Measurements from ENCODE around the gene LCA5. TPM values are rescaled to one million over a fixed set of nuclear protein-coding genes. Genes with fewer than 3 reads are reported as not detected.

Gene LCA5
- total and polyA plus RNA-seq, 4 experiments from 2014 or later: 0.06 to 0.23 (median 0.22) TPM; not detected in 1

DNA sequence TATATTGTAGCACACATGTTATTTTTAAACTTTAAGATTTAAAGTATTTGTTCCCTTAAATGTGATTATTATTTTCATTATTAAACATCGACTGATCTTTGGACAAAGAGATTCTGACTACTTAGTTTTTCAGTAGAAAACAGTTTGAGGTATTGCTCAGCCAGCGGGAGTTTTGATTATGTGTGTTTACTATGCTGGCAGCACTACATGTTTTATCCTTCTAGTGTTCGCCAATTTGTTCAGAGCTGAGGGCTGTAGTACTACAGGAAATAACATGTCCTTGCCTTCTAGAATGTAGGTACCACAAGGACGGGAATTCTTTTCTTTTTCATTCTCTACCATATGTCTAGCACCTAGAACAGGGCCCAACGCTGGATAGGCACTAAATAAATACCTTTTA, 11.1 kb upstream of the LCA5 start:
- CTCF ChIA-PET (ENCODE audit: partially characterized antibody): no interaction called here

DNA sequence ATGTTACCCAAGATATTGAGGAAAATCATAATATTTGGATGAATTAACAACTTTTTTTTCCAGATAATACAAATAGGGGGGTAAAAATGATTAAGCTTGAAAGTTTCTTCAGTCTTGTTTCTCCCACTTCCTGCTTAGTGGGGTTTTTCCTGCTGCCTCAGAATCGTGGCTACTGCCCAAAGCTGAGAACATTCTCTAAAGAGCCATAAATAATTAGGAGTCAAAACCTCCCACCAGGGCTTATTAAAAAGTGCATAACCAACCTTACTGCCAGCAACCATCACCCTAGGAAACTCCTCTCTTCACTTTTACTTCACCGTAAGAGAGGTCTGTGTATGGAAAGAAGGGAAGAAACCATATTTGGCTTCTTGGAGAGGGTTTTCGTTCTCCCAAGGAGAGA, 9.0 kb upstream of the LCA5 start:
- no peak overlapping the region for H3K4me3 ChIP-seq (ENCODE audit: low read length in 2 of 2)
- no peak for DNase-seq
- no peaks in the 10 kb centered on the region for H3K9me3 ChIP-seq (ENCODE audit: control insufficient read depth in 1 of 2, low read length in 2 of 2)
- no peaks in the 10 kb centered on the region for H3K4me1 ChIP-seq (ENCODE audit: insufficient read depth, low read length)
- intact Hi-C loops (cut with micrococcal nuclease): no loop called here
- H3K27ac ChIP-seq (ENCODE audit: low read depth, low read length): no peak overlapping the region
- H3K36me3 Mint-ChIP-seq: no peaks in the 10 kb centered on the region
- CTCF ChIA-PET (ENCODE audit: partially characterized antibody): no interaction called here
- POLR2A ChIA-PET (ENCODE audit: partially characterized antibody): no interaction called here
- H3K27ac Mint-ChIP-seq: no peak overlapping the region
- H3K4me1 Mint-ChIP-seq: no peaks in the 10 kb centered on the region
- H3K4me3 Mint-ChIP-seq: no peak overlapping the region
- H3K36me3 ChIP-seq (ENCODE audit: insufficient read depth, low read length): no peaks in the 10 kb centered on the region
- no peaks in the 10 kb centered on the region for H3K27me3 ChIP-seq (ENCODE audit: insufficient read depth, low read length)
- peaks cover 5 to 6% of the 10 kb centered on the region in 2 donors for H3K27me3 Mint-ChIP-seq
- no peaks in the 10 kb centered on the region for H3K9me3 Mint-ChIP-seq

More for the DNA sequence above, 11.1 kb upstream of the LCA5 start:
- POLR2A ChIA-PET (ENCODE audit: partially characterized antibody): no interaction called here
- no peak overlapping the region for H3K4me3 Mint-ChIP-seq
- H3K27me3 Mint-ChIP-seq: peaks cover 1 to 2% of the 10 kb centered on the region in 2 donors
- H3K4me1 Mint-ChIP-seq: no peaks in the 10 kb centered on the region
- no peak overlapping the region for H3K27ac ChIP-seq (ENCODE audit: low read depth, low read length)
- H3K27me3 ChIP-seq (ENCODE audit: insufficient read depth, low read length): no peaks in the 10 kb centered on the region
- H3K27ac Mint-ChIP-seq: no peak overlapping the region
- H3K9me3 Mint-ChIP-seq: no peaks in the 10 kb centered on the region
- no peak overlapping the region for H3K4me3 ChIP-seq (ENCODE audit: low read length in 2 of 2)
- no peaks in the 10 kb centered on the region for H3K4me1 ChIP-seq (ENCODE audit: insufficient read depth, low read length)
- no peaks in the 10 kb centered on the region for H3K9me3 ChIP-seq (ENCODE audit: control insufficient read depth in 1 of 2, low read length in 2 of 2)
- no peaks in the 10 kb centered on the region for H3K36me3 ChIP-seq (ENCODE audit: insufficient read depth, low read length)
- intact Hi-C loops (cut with micrococcal nuclease): no loop called here
- H3K36me3 Mint-ChIP-seq: no peaks in the 10 kb centered on the region
- no peak for DNase-seq

GRCh38 chr6:79544939-79545450, 7.8 kb upstream of the LCA5 start:
- no peaks in the 10 kb centered on the region for H3K4me1 ChIP-seq (ENCODE audit: insufficient read depth, low read length)
- H3K4me1 Mint-ChIP-seq: no peaks in the 10 kb centered on the region
- no peak for DNase-seq
- no peaks in the 10 kb centered on the region for H3K27me3 ChIP-seq (ENCODE audit: insufficient read depth, low read length)
- ChIA-PET POLR2A (ENCODE audit: partially characterized antibody) (no interaction called here), CTCF (ENCODE audit: partially characterized antibody) (no interaction called here)
- H3K27ac ChIP-seq (ENCODE audit: low read depth, low read length): no peak overlapping the region
- no peaks in the 10 kb centered on the region for H3K36me3 Mint-ChIP-seq
- H3K27ac Mint-ChIP-seq: no peak overlapping the region
- H3K36me3 ChIP-seq (ENCODE audit: insufficient read depth, low read length): no peaks in the 10 kb centered on the region
- H3K9me3 Mint-ChIP-seq: no peaks in the 10 kb centered on the region
- no peak overlapping the region for H3K4me3 ChIP-seq (ENCODE audit: low read length in 2 of 2)
- peaks cover 5 to 9% of the 10 kb centered on the region in 2 donors for H3K27me3 Mint-ChIP-seq
- no peaks in the 10 kb centered on the region for H3K9me3 ChIP-seq (ENCODE audit: control insufficient read depth in 1 of 2, low read length in 2 of 2)
- H3K4me3 Mint-ChIP-seq: no peak overlapping the region
- intact Hi-C loops (cut with micrococcal nuclease): no loop called here

DNA sequence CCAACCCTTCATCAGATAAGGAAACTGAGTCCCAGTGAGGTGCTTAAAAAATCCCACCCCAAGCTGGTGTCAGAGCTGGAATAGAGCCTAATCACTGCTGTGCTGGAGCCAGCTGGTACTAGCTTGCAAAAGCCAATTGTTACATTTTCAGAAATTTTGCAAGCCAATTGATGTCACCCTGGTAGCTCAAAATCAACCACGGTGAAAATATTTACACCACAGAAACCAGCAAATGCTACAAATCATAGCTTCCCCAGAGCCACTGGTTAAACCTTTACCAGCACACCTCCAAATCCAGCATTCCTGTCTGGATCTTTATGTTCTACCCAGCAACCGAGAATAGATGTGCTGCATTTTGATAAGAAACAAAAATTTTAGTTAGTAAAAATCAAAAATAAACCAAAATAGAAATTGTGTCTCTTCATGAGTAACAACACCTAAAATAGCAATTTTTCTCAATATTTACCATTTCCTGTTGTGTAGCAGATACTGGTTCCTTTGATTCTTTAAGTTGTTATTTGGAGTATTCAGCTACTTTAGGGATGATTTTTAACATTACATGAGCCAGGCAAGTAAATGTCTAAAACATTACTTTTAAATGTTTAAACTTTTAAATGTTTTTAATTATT, 7.2 kb upstream of the LCA5 start:
- H3K27ac ChIP-seq (ENCODE audit: low read depth, low read length): no peak overlapping the region
- H3K36me3 Mint-ChIP-seq: no peaks in the 10 kb centered on the region

GRCh38 chr6:79543886-79544285, 6.7 kb upstream of the LCA5 start:
- no peaks in the 10 kb centered on the region for H3K36me3 ChIP-seq (ENCODE audit: insufficient read depth, low read length)
- no peak overlapping the region for H3K4me3 ChIP-seq (ENCODE audit: low read length in 2 of 2)
- Mint-ChIP-seq H3K36me3 (no peaks in the 10 kb centered on the region), H3K9me3 (no peaks in the 10 kb centered on the region), H3K4me1 (no peaks in the 10 kb centered on the region), H3K27ac (no peak overlapping the region), H3K4me3 (no peak overlapping the region), H3K27me3 (peaks cover 5 to 11% of the 10 kb centered on the region in 2 donors)
- H3K27me3 ChIP-seq (ENCODE audit: insufficient read depth, low read length): no peaks in the 10 kb centered on the region
- H3K4me1 ChIP-seq (ENCODE audit: insufficient read depth, low read length): no peaks in the 10 kb centered on the region
- intact Hi-C loops (cut with micrococcal nuclease): no loop called here
- H3K9me3 ChIP-seq (ENCODE audit: control insufficient read depth in 1 of 2, low read length in 2 of 2): no peaks in the 10 kb centered on the region
- no peak for DNase-seq
- POLR2A ChIA-PET (ENCODE audit: partially characterized antibody): no interaction called here
- no peak overlapping the region for H3K27ac ChIP-seq (ENCODE audit: low read depth, low read length)
- CTCF ChIA-PET (ENCODE audit: partially characterized antibody): no interaction called here

More for the DNA sequence above, 7.2 kb upstream of the LCA5 start:
- Mint-ChIP-seq H3K27ac (no peak overlapping the region), H3K4me3 (no peak overlapping the region), H3K9me3 (no peaks in the 10 kb centered on the region), H3K4me1 (no peaks in the 10 kb centered on the region), H3K27me3 (peaks cover 5 to 11% of the 10 kb centered on the region in 2 donors)
- Histone ChIP-seq H3K4me3 (ENCODE audit: low read length in 2 of 2) (no peak overlapping the region), H3K36me3 (ENCODE audit: insufficient read depth, low read length) (no peaks in the 10 kb centered on the region), H3K27me3 (ENCODE audit: insufficient read depth, low read length) (no peaks in the 10 kb centered on the region), H3K4me1 (ENCODE audit: insufficient read depth, low read length) (no peaks in the 10 kb centered on the region), H3K9me3 (ENCODE audit: control insufficient read depth in 1 of 2, low read length in 2 of 2) (no peaks in the 10 kb centered on the region)
- ChIA-PET POLR2A (ENCODE audit: partially characterized antibody) (no interaction called here), CTCF (ENCODE audit: partially characterized antibody) (no interaction called here)
- intact Hi-C loops (cut with micrococcal nuclease): no loop called here
- no peak for DNase-seq

GRCh38 chr6:79543411-79543810, 6.2 kb upstream of the LCA5 start:
- no peaks in the 10 kb centered on the region for H3K36me3 Mint-ChIP-seq
- H3K4me3 Mint-ChIP-seq: no peak overlapping the region
- peaks cover 5 to 11% of the 10 kb centered on the region in 2 donors for H3K27me3 Mint-ChIP-seq
- H3K4me1 Mint-ChIP-seq: no peaks in the 10 kb centered on the region
- H3K9me3 Mint-ChIP-seq: no peaks in the 10 kb centered on the region
- no peaks in the 10 kb centered on the region for H3K27me3 ChIP-seq (ENCODE audit: insufficient read depth, low read length)
- DNase-seq: no peak
- intact Hi-C loops (cut with micrococcal nuclease): no loop called here
- ChIA-PET CTCF (ENCODE audit: partially characterized antibody) (no interaction called here), POLR2A (ENCODE audit: partially characterized antibody) (no interaction called here)
- H3K27ac Mint-ChIP-seq: no peak overlapping the region
- no peaks in the 10 kb centered on the region for H3K9me3 ChIP-seq (ENCODE audit: control insufficient read depth in 1 of 2, low read length in 2 of 2)
- H3K36me3 ChIP-seq (ENCODE audit: insufficient read depth, low read length): no peaks in the 10 kb centered on the region
- H3K4me1 ChIP-seq (ENCODE audit: insufficient read depth, low read length): no peaks in the 10 kb centered on the region
- no peak overlapping the region for H3K4me3 ChIP-seq (ENCODE audit: low read length in 2 of 2)
- H3K27ac ChIP-seq (ENCODE audit: low read depth, low read length): no peak overlapping the region

DNA sequence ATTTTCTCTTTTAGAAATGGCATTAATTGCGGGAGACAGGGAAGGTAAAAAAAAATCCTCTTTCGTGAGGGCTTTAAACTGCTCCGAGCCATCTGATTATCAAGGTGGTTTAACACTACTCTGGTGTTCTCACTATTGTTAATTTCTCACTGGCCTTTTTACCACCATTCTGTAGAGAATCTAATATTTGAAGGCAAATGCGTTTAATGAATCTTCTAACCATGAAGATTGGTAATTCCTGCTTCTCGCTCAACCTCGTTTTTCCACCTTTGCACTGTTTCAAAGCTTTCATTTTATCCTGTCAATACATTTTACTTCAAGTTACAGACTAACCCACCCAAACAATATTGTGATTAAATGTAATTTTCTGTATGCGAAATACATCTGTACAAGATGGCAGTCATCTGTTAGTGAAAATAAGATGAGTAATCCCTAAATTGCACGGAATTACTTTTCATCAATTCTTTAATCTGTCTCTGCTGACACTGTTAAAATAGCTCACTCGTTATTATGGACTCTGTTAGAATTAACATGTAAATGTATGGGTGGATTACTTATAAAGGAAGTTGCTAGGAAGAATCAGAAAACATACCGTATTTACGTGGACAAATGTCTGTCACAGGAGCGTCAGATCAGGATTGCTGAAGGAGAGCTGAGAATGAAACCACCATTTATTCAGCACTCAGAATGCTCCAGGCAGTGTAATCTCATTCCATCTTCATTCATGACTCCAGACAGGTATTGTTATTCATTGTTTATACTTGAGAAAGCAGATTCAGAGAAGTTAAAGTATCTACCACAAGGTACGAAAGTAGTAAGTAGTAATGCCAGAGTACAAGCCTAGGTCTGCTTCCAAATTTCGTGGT, 1.1 kb upstream of the LCA5 start:
- H3K4me1 ChIP-seq (ENCODE audit: insufficient read depth, low read length): peaks cover 14% of the 10 kb centered on the region
- ChIA-PET POLR2A (ENCODE audit: partially characterized antibody) (no interaction called here), CTCF (ENCODE audit: partially characterized antibody) (no interaction called here)
- no peak for DNase-seq
- Mint-ChIP-seq H3K4me3 (no peak overlapping the region), H3K27ac (no peak overlapping the region), H3K4me1 (peaks cover 0 to 4% (median under 1%) of the 10 kb centered on the region in 4 donors), H3K27me3 (peaks cover 11 to 18% of the 10 kb centered on the region in 2 donors), H3K9me3 (no peaks in the 10 kb centered on the region), H3K36me3 (no peaks in the 10 kb centered on the region)
- H3K4me3 ChIP-seq (ENCODE audit: low read length in 2 of 2): no peak overlapping the region
- H3K27me3 ChIP-seq (ENCODE audit: insufficient read depth, low read length): no peaks in the 10 kb centered on the region
- H3K9me3 ChIP-seq (ENCODE audit: control insufficient read depth in 1 of 2, low read length in 2 of 2): no peaks in the 10 kb centered on the region
- no peaks in the 10 kb centered on the region for H3K36me3 ChIP-seq (ENCODE audit: insufficient read depth, low read length)
- no peak overlapping the region for H3K27ac ChIP-seq (ENCODE audit: low read depth, low read length)
- intact Hi-C loops (cut with micrococcal nuclease): loop anchor here (5.0 kb wide), 2 partner anchors 464 to 569 kb away; partner anchors contain the start of genes BCKDHB and TTK

All from CD4-positive, alpha-beta memory T cell (primary cell).